Measurements from ENCODE around the gene ADGRG7.
A peak's percentile ranks its signal among the peaks of the same experiment; 100 is the strongest.

Gene ADGRG7

DNA sequence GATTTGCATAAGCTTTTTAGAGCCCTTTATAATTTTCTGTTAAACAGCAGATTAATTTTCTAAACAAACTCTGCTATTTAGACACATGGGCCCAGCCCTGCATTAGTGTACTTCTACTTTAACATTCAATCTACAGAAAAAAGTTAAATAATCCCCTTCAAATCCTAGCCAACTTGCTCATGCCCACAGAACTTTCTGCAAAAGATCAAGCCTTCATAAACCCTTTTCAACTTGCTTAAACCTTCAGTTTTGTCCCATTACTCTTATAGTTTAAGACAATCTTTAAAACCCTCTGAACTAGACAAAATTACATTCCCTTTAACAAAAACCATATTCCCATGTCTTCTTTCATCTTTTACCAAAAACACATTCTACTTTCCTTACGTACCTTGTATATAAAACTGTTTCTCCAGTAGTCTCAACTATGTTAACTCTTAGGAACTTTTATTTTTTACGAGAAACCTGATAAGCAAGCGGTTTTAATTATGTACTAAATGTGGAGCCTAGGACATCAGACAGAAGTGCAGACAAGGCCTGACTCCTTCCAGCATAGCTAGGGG is 25.2 kb upstream of the ADGRG7 start:
- TF ChIP-seq, protein P1, sequence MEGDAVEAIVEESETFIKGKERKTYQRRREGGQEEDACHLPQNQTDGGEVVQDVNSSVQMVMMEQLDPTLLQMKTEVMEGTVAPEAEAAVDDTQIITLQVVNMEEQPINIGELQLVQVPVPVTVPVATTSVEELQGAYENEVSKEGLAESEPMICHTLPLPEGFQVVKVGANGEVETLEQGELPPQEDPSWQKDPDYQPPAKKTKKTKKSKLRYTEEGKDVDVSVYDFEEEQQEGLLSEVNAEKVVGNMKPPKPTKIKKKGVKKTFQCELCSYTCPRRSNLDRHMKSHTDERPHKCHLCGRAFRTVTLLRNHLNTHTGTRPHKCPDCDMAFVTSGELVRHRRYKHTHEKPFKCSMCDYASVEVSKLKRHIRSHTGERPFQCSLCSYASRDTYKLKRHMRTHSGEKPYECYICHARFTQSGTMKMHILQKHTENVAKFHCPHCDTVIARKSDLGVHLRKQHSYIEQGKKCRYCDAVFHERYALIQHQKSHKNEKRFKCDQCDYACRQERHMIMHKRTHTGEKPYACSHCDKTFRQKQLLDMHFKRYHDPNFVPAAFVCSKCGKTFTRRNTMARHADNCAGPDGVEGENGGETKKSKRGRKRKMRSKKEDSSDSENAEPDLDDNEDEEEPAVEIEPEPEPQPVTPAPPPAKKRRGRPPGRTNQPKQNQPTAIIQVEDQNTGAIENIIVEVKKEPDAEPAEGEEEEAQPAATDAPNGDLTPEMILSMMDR (IDR thresholded peaks at IDR 0.05; ENCODE audit: insufficient read depth, low read depth, low read length, missing control alignments): no peak
- DNase-seq (ENCODE audit: low read depth): no peak
- no peak overlapping the region for H3K4me3 ChIP-seq (ENCODE audit: low read depth, low read length)

DNA sequence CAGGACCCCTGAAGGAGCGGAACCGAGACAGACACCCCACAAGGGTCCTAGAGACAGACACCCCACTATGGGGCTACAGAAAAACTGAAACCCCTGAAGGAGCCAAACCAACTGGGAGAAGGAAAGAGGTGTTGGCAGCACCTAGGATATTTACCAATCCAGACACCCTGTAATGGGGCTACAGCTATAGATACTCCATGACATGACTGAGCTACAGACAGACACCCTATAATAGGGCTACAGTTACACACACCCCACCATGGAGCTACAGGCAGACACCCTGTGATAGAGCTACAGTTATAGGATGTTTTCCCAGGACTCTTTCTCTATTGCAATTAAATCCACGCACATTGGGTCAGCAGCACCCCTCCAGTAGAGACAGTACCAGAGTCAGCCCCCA is 22.6 kb upstream of the ADGRG7 start:
- H3K4me3 ChIP-seq (ENCODE audit: low read depth, low read length): no peak overlapping the region
- TF ChIP-seq, protein P1 (IDR thresholded peaks at IDR 0.05; ENCODE audit: insufficient read depth, low read depth, low read length, missing control alignments): no peak
- DNase-seq (ENCODE audit: low read depth): no peak

DNA sequence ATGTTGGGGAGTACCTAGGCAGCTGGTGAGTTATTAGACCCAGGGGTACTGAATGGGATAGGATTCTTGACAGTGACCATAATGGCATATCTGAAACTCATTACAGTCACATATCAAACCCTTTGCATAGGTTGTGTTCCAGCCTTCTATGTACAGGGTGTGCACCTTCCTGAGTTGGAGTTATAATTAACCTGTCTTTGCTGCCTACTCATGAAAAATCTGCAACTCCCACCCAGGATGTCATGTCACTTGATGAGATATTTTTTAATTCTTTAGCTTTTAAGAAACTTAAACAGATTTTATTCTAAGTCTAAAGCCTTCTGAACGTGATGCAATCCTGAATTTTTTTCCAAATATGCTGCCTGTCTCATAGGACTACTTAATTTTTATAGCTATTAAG is 21.1 kb upstream of the ADGRG7 start:
- TF ChIP-seq, protein P1 (IDR thresholded peaks at IDR 0.05; ENCODE audit: insufficient read depth, low read depth, low read length, missing control alignments): no peak
- no peak for DNase-seq (ENCODE audit: low read depth)

DNA sequence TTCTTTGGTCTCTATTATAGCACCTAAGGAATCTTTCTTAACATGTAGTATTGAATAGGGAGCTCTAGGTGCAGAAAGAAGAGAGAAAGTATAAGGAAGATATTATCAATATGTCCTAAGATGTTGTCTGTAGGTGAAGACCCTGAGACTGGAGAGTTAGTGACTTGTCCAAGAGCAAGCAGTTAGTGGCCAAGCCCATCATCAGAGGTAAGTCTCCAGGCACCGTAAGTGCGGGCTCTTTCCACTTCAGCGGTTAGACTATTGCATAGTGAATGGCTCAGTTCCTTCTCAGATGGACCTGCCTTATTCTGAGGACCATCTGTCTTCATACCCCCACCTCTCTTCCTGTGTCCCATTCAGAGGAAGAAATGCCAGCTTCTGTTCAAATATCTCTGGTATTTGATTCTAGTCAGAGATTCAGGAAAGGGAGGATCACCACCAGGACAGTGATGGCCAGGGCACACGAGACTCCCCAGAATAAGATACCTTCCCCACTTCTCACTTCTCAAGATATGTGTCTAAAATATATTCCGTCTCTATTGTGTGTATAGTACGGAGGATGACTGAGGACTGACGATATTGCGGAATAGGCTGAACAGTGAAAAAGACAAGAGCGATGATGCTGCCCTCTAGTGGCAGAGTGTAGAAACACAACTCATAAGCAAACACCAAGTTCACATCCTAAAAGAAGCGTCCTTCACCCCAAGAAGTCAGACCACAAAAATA is 19.1 kb upstream of the ADGRG7 start:
- TF ChIP-seq, protein P1 (IDR thresholded peaks at IDR 0.05; ENCODE audit: insufficient read depth, low read depth, low read length, missing control alignments): peak; percentile 71
- no peak overlapping the region; the same call in 1 of the 2 replicates for H3K4me3 ChIP-seq (ENCODE audit: low read depth, low read length)
- peak; percentile 83 for DNase-seq (ENCODE audit: low read depth)

More for the DNA sequence above, 21.1 kb upstream of the ADGRG7 start:
- no peak overlapping the region for H3K4me3 ChIP-seq (ENCODE audit: low read depth, low read length)

DNA sequence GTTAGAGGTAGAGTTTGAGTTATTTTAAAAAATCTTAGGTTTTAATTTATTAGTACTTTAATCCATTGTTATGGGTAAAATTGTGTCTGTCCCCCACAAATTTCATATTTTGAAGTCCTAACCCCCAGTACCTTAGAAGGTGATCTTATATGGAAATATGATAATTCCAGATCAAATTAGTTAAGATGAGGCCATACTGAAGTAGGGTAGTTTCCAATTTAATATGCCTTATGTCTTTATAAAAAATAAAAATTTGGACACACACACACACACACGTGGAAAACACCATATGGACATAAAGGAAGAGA is 18.6 kb upstream of the ADGRG7 start:
- DNase-seq (ENCODE audit: low read depth): no peak
- no peak overlapping the region for H3K4me3 ChIP-seq (ENCODE audit: low read depth, low read length)
- TF ChIP-seq, protein P1 (IDR thresholded peaks at IDR 0.05; ENCODE audit: insufficient read depth, low read depth, low read length, missing control alignments): no peak

DNA sequence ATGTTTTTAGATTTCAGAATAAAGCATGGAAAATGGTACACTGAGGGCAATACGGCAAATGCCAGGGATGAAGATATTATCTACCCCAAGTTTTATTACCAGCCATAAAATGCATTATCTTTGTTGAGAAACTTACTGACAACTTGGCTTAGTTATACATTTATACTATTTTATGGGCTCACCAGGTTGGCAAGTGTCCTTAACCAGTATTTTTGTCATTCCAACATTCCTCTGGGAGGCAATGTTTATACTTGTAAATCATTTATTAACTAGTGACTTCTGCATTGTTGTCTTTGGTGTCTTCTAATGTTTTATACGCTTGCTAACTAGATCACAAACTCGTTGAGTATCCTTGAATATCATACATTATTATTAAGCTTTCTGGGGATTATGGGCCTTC is 18.0 kb upstream of the ADGRG7 start:
- H3K4me3 ChIP-seq (ENCODE audit: low read depth, low read length): no peak overlapping the region
- TF ChIP-seq, protein P1 (IDR thresholded peaks at IDR 0.05; ENCODE audit: insufficient read depth, low read depth, low read length, missing control alignments): no peak
- no peak for DNase-seq (ENCODE audit: low read depth)

All from GM12865 (cell line).